ENCODE data around the gene TMEM42. TPM values are rescaled to one million over a fixed set of nuclear protein-coding genes. Genes with fewer than 3 reads are reported as not detected.

TMEM42 gene
- total and polyA plus RNA-seq, 2 of the 4 experiments (the other 2 are of a cell fraction) = 13.1 to 24.7 TPM

- no peaks in the 10 kb centered on the region for H3K9me3 ChIP-seq (ENCODE audit: control insufficient read depth, insufficient read depth, low read length)
- H3K9me1 ChIP-seq (ENCODE audit: insufficient read depth, low read length) = peaks cover 21% of the 10 kb centered on the region
- no peak overlapping the region for H4K91ac ChIP-seq (ENCODE audit: insufficient read depth, low read depth, low read length)
- intact Hi-C loops (cut with micrococcal nuclease) (no loop called here), dilution Hi-C loops (cut with HindIII; ENCODE audit: low sequenced_read_pairs, unreplicated experiment) (no loop called here), in situ Hi-C loops (cut with MboI; ENCODE audit: low sequenced_read_pairs) (loop anchor here (25.0 kb wide), 1 partner anchor 554 kb away; the partner anchor contains the start of gene TCAIM)
- no peak for ATAC-seq (ENCODE audit: low read depth)
- no peak overlapping the region for H3K18ac ChIP-seq (ENCODE audit: low read depth, low read length)
- CTCF ChIA-PET = no interaction called here
- BruUV-seq (replicated peaks) = no TSS peak
- no peak overlapping the region for H3K4me3 ChIP-seq (ENCODE audit: insufficient read depth, low read depth, low read length)
- H2AK9ac ChIP-seq (replicated peaks; ENCODE audit: low read depth, low read length, poor library complexity) = no peak overlapping the region
- peaks cover 16% of the 10 kb centered on the region for H3K4me1 ChIP-seq (ENCODE audit: control insufficient read depth, insufficient read depth, low read length)
- no peak overlapping the region for H3K4me2 ChIP-seq (ENCODE audit: low read depth, low read length)
- H3K9ac ChIP-seq (ENCODE audit: low read depth, low read length) = no peak overlapping the region
- no peak for TF ChIP-seq MXI1 (IDR thresholded peaks at IDR 0.05; ENCODE audit: borderline replicate concordance, low read depth, low read length)
- TF ChIP-seq RAD21 (IDR thresholded peaks at IDR 0.05; ENCODE audit: low read length) = no peak
- no peak for TF ChIP-seq CEBPB (IDR thresholded peaks at IDR 0.05; ENCODE audit: low read depth, low read length)
- no peak for TF ChIP-seq ELK1 (IDR thresholded peaks at IDR 0.05; ENCODE audit: borderline replicate concordance, low read depth, low read length)
- no peak for TF ChIP-seq MAZ (IDR thresholded peaks at IDR 0.05; ENCODE audit: borderline replicate concordance, low read depth, low read length)
- no peak for TF ChIP-seq RCOR1 (IDR thresholded peaks at IDR 0.05; ENCODE audit: insufficient replicate concordance, low read length)
- no peak for TF ChIP-seq FOS (IDR thresholded peaks at IDR 0.05; ENCODE audit: low read depth, low read length)
- TF ChIP-seq BHLHE40 (IDR thresholded peaks at IDR 0.05; ENCODE audit: low read depth, low read length) = no peak
- no peak for TF ChIP-seq SMC3 (IDR thresholded peaks at IDR 0.05; ENCODE audit: low read depth, low read length)
- TF ChIP-seq RFX5 (IDR thresholded peaks at IDR 0.05; ENCODE audit: low read depth, low read length) = no peak
- TF ChIP-seq CTCF (conservative IDR thresholded peaks at IDR 0.05; ENCODE audit: low read depth, low read length) = no peak
- TF ChIP-seq NFE2L2 (IDR thresholded peaks at IDR 0.05; ENCODE audit: low read depth, low read length) = no peak
- no peak for TF ChIP-seq POLR2A (IDR thresholded peaks at IDR 0.05; ENCODE audit: low read depth, low read length)
- no peak for TF ChIP-seq USF2 (IDR thresholded peaks at IDR 0.05; ENCODE audit: low read depth, low read length)
- no peak for TF ChIP-seq MAFK (IDR thresholded peaks at IDR 0.05; ENCODE audit: low read depth, low read length)
- TF ChIP-seq CHD1 (IDR thresholded peaks at IDR 0.05; ENCODE audit: low read depth, low read length) = no peak
- no peak overlapping the region for H3K14ac ChIP-seq (replicated peaks; ENCODE audit: low read depth, low read length)
- H2BK5ac ChIP-seq (ENCODE audit: low read depth, low read length, poor library complexity, severe bottlenecking) = no peak overlapping the region
- H2BK120ac ChIP-seq (ENCODE audit: low read depth, low read length) = no peak overlapping the region; the same call in 1 of the 2 replicates
- no peak overlapping the region for H3K4ac ChIP-seq (ENCODE audit: low read depth, low read length)
- H3K27me3 ChIP-seq (ENCODE audit: control insufficient read depth, insufficient read depth, low read length) = no peaks in the 10 kb centered on the region
- POLR2A ChIA-PET (ENCODE audit: unreplicated experiment) = no interaction called here
- DNase-seq = no peak
- H2AFZ ChIP-seq (replicated peaks; ENCODE audit: low read length, poor library complexity) = no peak overlapping the region
- H2AK5ac ChIP-seq (ENCODE audit: low read depth, low read length) = no peak overlapping the region
- peaks cover 0 to 4% of the 10 kb centered on the region in 2 experiments; a peak in 1 of 4 replicates for H3K79me1 ChIP-seq (ENCODE audit: low read depth in 1 of 2, low read length in 2 of 2)
- no peaks in the 10 kb centered on the region for H3K36me3 ChIP-seq (ENCODE audit: control insufficient read depth, insufficient read depth, low read length)
- no peak overlapping the region for H2BK20ac ChIP-seq (ENCODE audit: low read depth, low read length)
- no peaks in the 10 kb centered on the region for H4K20me1 ChIP-seq (ENCODE audit: insufficient read depth, low read length)
- no peak overlapping the region for H4K5ac ChIP-seq (ENCODE audit: low read depth, low read length)
- no peak overlapping the region for H4K8ac ChIP-seq (ENCODE audit: low read depth in 2 of 2, low read length in 2 of 2)
- H3K56ac ChIP-seq (ENCODE audit: extremely low read depth, insufficient read depth, low read length) = no peak overlapping the region
- no peak overlapping the region for H3K27ac ChIP-seq (ENCODE audit: insufficient read depth, low read length)
- no peak overlapping the region for H2BK15ac ChIP-seq (ENCODE audit: low read depth, low read length)
- H3K23ac ChIP-seq (ENCODE audit: low read depth, low read length) = no peak overlapping the region
- WGBS, 2 experiments (ENCODE audit: extremely low coverage in 2 of 2, insufficient read length in 1 of 2) = no CpG with 5 or more reads among the region's 3 CpGs
These were observed 29.1 kb downstream of the TMEM42 start for GRCh38 chr3:44890852-44891251.
